HepG2 (cell line): ENCODE measurements around the gene POLR3GL. TPM values are rescaled to one million over a fixed set of nuclear protein-coding genes. Genes with fewer than 3 reads are reported as not detected.
A peak's percentile ranks its signal among the peaks of the same experiment; 100 is the strongest.

Experiments
- ATAC-seq: fragments of 200-7000 bp; cut with Tn5 transposase; 3 replicates; pipeline ENCODE4 v1.9.1; 2020; ENCODE audit warnings: mild to moderate bottlenecking, moderate library complexity
- BruUV-seq: library from RNA; stranded (reverse); fragments of 400-500 nt; replicated peaks from 2 replicates; lab custom pipeline; 2021; lab: Mats Ljungman, UMichigan
- CTCF ChIA-PET: fragments of 300-600 bp; formaldehyde crosslinking; extraction: SDS; loops from one replicate; lab custom pipeline; 2021; ENCODE audit warnings: low total read pairs, inconsistent platforms, low intra/inter-chr PET ratio; lab: Yijun Ruan, JAX
- POLR2A ChIA-PET: fragments of 350-600 bp; sonication (Branson Sonifier 250); formaldehyde crosslinking; loops from one replicate; lab custom pipeline; 2020; ENCODE audit warnings: antibody characterized with exemption, inconsistent platforms; lab: Yijun Ruan, JAX
- DNase-seq: peaks from one replicate; pipeline ENCODE4 v3.0.0-alpha.2; 2015; ENCODE audit warnings: low spot score
- FAIRE-seq: peaks from 3 replicates; lab custom pipeline; 2011; peaks lifted over from hg19 to GRCh38; lab: Jason Lieb, UNC
- H2AFZ ChIP-seq: one replicate; pipeline ENCODE4 v1.6.1; 2011; ENCODE audit warnings: low read length, inconsistent platforms
- H3K27ac ChIP-seq: fragments of 300-600 bp; 3 replicates; pipeline ENCODE4 v1.8.0; 2011; ENCODE audit warnings: mixed run types, mild to moderate bottlenecking, mixed read lengths, low read length, inconsistent platforms; ENCODE audit not compliant: insufficient read depth; ENCODE audit errors: extremely low read length
- H3K27me3 ChIP-seq, 2 experiments: fragments of 200-600 bp in 1 of 2; 2 replicates in 1 of 2; 3 replicates in 1 of 2; pipeline versions ENCODE4 v1.6.0 to v1.8.0; 2011; ENCODE audit warnings: low read length in 2 of 2, mild to moderate bottlenecking in 2 of 2, moderate library complexity in 2 of 2, inconsistent platforms in 1 of 2; ENCODE audit not compliant: insufficient read depth in 2 of 2, control insufficient read depth in 1 of 2
- H3K36me3 ChIP-seq, 2 experiments: fragments of 200-600 bp in 1 of 2; replicated peaks in 1 of 2; 2 replicates in 1 of 2; 3 replicates in 1 of 2; pipeline versions ENCODE4 v1.5.1 to v1.8.0; 2011; ENCODE audit warnings: low read length in 2 of 2, inconsistent platforms in 1 of 2; ENCODE audit not compliant: insufficient read depth in 2 of 2, control insufficient read depth in 1 of 2
- H3K4me1 ChIP-seq: 2 replicates; pipeline ENCODE4 v1.5.1; 2012; ENCODE audit warnings: low read length, inconsistent platforms; ENCODE audit not compliant: insufficient read depth
- H3K4me2 ChIP-seq: 2 replicates; pipeline ENCODE4 v1.6.0; 2011; ENCODE audit warnings: low read depth, low read length, inconsistent platforms
- H3K4me3 ChIP-seq, 3 experiments: fragments of 200-600 bp in 1 of 3; sonication (generic), shearing (Covaris generic) in 1 of 3; replicated peaks in 1 of 3; 2 replicates each; pipeline ENCODE4 v1.5.1; 2011 to 2016; ENCODE audit warnings: low read length in 3 of 3, inconsistent platforms in 2 of 3, low read depth in 2 of 3, mild to moderate bottlenecking in 2 of 3, control low read depth in 1 of 3, mixed read lengths in 1 of 3; ENCODE audit not compliant: insufficient read depth in 1 of 3
- H3K79me2 ChIP-seq: one replicate; pipeline ENCODE4 v1.6.1; 2011; ENCODE audit warnings: low read length, inconsistent platforms; ENCODE audit not compliant: insufficient read depth
- H3K9ac ChIP-seq: 2 replicates; pipeline ENCODE4 v1.6.0; 2011; ENCODE audit warnings: mild to moderate bottlenecking, low read depth, low read length, inconsistent platforms; ENCODE audit not compliant: insufficient read depth
- H3K9me3 ChIP-seq: 2 replicates; pipeline ENCODE4 v1.5.1; 2012; ENCODE audit warnings: mild to moderate bottlenecking, low read length
- H4K20me1 ChIP-seq: 2 replicates; pipeline ENCODE4 v1.6.0; 2011; ENCODE audit warnings: inconsistent platforms, mild to moderate bottlenecking, low read length, moderate library complexity; ENCODE audit not compliant: insufficient read depth
- CCDC6 ChIP-seq: sonication (generic); formaldehyde crosslinking; IDR thresholded peaks from 2 replicates; pipeline ENCODE4 v1.8.1; 2022; ENCODE audit warnings: mild to moderate bottlenecking, missing genetic modification reagents, moderate library complexity
- HOXA5 ChIP-seq: sonication (generic); formaldehyde crosslinking; IDR thresholded peaks from 2 replicates; pipeline ENCODE4 v1.4.0; 2020; ENCODE audit warnings: missing genetic modification reagents
- SALL1 ChIP-seq: sonication (generic); formaldehyde crosslinking; IDR thresholded peaks from 2 replicates; pipeline ENCODE4 v1.8.0; 2022; ENCODE audit warnings: mild to moderate bottlenecking, missing genetic modification reagents
- SRY ChIP-seq: sonication (generic); formaldehyde crosslinking; IDR thresholded peaks from 2 replicates; pipeline ENCODE4 v1.8.0; 2022; ENCODE audit warnings: mild to moderate bottlenecking, missing genetic modification reagents
- U2AF2 ChIP-seq: fragments of 200-400 bp; formaldehyde crosslinking; IDR thresholded peaks from 2 replicates; pipeline ENCODE4 v1.6.1; 2017; ENCODE audit warnings: low read depth, mild to moderate bottlenecking, low read length
- ZBTB7A ChIP-seq: sonication (generic); formaldehyde crosslinking; IDR thresholded peaks from 2 replicates; pipeline ENCODE4 v1.8.0; 2022; ENCODE audit warnings: mild to moderate bottlenecking, missing genetic modification reagents
- ZC3H4 ChIP-seq: sonication (generic); formaldehyde crosslinking; IDR thresholded peaks from 2 replicates; pipeline ENCODE4 v1.4.0; 2020; ENCODE audit warnings: missing genetic modification reagents, borderline replicate concordance
- WGBS: methylation state at CpG from one replicate; pipeline ENCODE4 v1.1.6; 2017; ENCODE audit warnings: low lambda C conversion rate; 5-methylcytosine and 5-hydroxymethylcytosine counted together
- in situ Hi-C: cut with HindIII; loops from 2 replicates; pipeline ENCODE4 v1.10.0; 2017; ENCODE audit warnings: low pct_unique_long_range_greater_than_20kb; ENCODE audit not compliant: extremely low pct_ligation_motif_present
- intact Hi-C: fragments of 100-400 bp; cut with micrococcal nuclease; formaldehyde crosslinking; loops from one replicate; pipeline ENCODE4 v1.10.0; 2022; ENCODE audit not compliant: unreplicated experiment
- polyA plus RNA-seq, 8 experiments: library from polyadenylated mRNA; depleted of rRNA in 3 of 8; stranded (reverse) in 7 of 8; unstranded in 1 of 8; fragments of >200 nt; fragmentation: Illumina TruSeq in 4 of 8; extraction: Trizol in 4 of 8; gene quantifications; 2 replicates each; pipeline versions ENCODE4 v1.2.1 to v1.2.3, GENCODE V29; 2011 to 2016; ENCODE audit warnings: low read depth in 4 of 8, missing spikeins in 1 of 8, mixed read lengths in 1 of 8; ENCODE audit not compliant: insufficient read depth in 1 of 8
- total RNA-seq, 5 experiments: library from RNA; depleted of rRNA; stranded (reverse); fragments of >200 nt; fragmentation: Illumina TruSeq; extraction: Trizol; gene quantifications; 2 replicates each; pipeline ENCODE4 v1.2.3, GENCODE V29; 2016; ENCODE audit warnings: low read depth in 1 of 5
- TF ChIP-seq, protein P1 (sequence below): IDR thresholded peaks from 2 replicates; pipeline ENCODE4 v1.6.1; 2016; ENCODE audit warnings: mild to moderate bottlenecking, missing biosample characterization, missing genetic modification reagents
- TF ChIP-seq, protein P2 (sequence below): sonication (generic); formaldehyde crosslinking; IDR thresholded peaks from 2 replicates; pipeline ENCODE4 v1.4.0; 2020; ENCODE audit warnings: missing genetic modification reagents
- TF ChIP-seq, protein P3 (sequence below): sonication (generic); formaldehyde crosslinking; IDR thresholded peaks from 2 replicates; pipeline ENCODE4 v1.4.0; 2020; ENCODE audit warnings: missing genetic modification reagents, mild to moderate bottlenecking, borderline replicate concordance
- TF ChIP-seq, protein P4 (sequence below): IDR thresholded peaks from 2 replicates; pipeline ENCODE4 v1.6.1; 2016

POLR3GL gene
- total and polyA plus RNA-seq, 2 of the 13 experiments (the other 11 are each of a cell fraction or from before 2014, with no cell fraction given), result 11.5 to 12.4 TPM

DNA sequence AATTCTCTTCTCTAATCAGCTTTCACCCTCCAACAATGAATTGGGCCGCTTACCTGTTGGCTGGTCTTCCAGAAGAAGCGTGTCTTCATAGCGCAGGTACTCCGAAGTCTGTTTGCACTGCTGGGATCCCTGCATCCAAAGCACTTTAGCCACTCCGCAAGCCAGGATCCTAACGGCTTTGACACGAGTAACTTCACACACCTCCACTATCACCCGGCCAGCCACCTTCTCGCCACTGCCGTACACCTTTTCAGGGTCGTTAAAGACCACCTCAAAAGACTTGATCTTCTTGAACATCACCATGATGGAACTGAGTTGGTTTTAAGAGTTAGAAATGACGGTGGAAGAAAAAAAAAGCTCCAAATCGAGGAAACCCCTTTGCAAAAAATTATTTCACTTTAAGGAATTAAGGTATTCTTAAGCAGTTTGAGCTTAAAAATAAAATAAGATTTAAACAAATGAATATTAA is 31.5 kb downstream of the POLR3GL start:
- H3K27me3 ChIP-seq, result no peaks in the 10 kb centered on the region; a peak in 1 of 5 replicates
- H3K4me3 ChIP-seq, result peak overlapping the region; percentile 68 to 98 (median 91)
- no TSS peak for BruUV-seq
- ATAC-seq, result 0 out of 3 replicates have a peak, but pooled peaks have one; percentile 9
- intact Hi-C loops, result no loop called here
- in situ Hi-C loops, result no loop called here
- peaks cover 72% of the 10 kb centered on the region for H3K4me1 ChIP-seq
- peak overlapping the region; percentile 94 for H3K27ac ChIP-seq
- under 1% methylated on average over 13 of the region's 13 CpGs for WGBS
- H4K20me1 ChIP-seq, result peaks cover 50% of the 10 kb centered on the region
- no peaks in the 10 kb centered on the region for H3K9me3 ChIP-seq
- peaks cover 33% of the 10 kb centered on the region for H3K79me2 ChIP-seq
- POLR2A ChIA-PET, result interaction anchor here (0.7 to 2.9 kb wide), 5 partner anchors 11 to 69 kb away, joined by 3 to 10 read pairs (median 3); partner anchors contain the start of genes ANKRD34A, LIX1L, POLR3GL and RBM8A
- no peak for DNase-seq
- peak overlapping the region; percentile 93 for H3K9ac ChIP-seq
- H2AFZ ChIP-seq, result no peak overlapping the region
- FAIRE-seq, result no peak
- peak overlapping the region; percentile 97 for H3K4me2 ChIP-seq
- peaks cover 2 to 22% of the 10 kb centered on the region in 2 experiments; a peak in 3 of 5 replicates for H3K36me3 ChIP-seq
- CTCF ChIA-PET, result interaction anchor here (0.8 kb wide), 1 partner anchor 104 kb away, joined by 4 read pairs; no protein-coding TSS in a partner anchor
- TF ChIP-seq ZBTB7A (CRISPR knock-in tag) (0 out of 2 replicates have a peak, but pooled peaks have one; percentile 31), ZC3H4 (CRISPR knock-in tag) (peak; percentile 85; the same call in 1 of the 2 replicates), HOXA5 (CRISPR knock-in tag) (no peak), SALL1 (CRISPR knock-in tag) (peak; percentile 33; the same call in 1 of the 2 replicates), CCDC6 (peak; percentile 14; the same call in 1 of the 2 replicates), SRY (CRISPR knock-in tag) (peak; percentile 63; the same call in 1 of the 2 replicates), U2AF2 (no peak)
- TF ChIP-seq, protein P1, sequence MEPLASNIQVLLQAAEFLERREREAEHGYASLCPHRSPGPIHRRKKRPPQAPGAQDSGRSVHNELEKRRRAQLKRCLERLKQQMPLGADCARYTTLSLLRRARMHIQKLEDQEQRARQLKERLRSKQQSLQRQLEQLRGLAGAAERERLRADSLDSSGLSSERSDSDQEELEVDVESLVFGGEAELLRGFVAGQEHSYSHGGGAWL (CRISPR knock-in tag), result no peak
- TF ChIP-seq, protein P2, sequence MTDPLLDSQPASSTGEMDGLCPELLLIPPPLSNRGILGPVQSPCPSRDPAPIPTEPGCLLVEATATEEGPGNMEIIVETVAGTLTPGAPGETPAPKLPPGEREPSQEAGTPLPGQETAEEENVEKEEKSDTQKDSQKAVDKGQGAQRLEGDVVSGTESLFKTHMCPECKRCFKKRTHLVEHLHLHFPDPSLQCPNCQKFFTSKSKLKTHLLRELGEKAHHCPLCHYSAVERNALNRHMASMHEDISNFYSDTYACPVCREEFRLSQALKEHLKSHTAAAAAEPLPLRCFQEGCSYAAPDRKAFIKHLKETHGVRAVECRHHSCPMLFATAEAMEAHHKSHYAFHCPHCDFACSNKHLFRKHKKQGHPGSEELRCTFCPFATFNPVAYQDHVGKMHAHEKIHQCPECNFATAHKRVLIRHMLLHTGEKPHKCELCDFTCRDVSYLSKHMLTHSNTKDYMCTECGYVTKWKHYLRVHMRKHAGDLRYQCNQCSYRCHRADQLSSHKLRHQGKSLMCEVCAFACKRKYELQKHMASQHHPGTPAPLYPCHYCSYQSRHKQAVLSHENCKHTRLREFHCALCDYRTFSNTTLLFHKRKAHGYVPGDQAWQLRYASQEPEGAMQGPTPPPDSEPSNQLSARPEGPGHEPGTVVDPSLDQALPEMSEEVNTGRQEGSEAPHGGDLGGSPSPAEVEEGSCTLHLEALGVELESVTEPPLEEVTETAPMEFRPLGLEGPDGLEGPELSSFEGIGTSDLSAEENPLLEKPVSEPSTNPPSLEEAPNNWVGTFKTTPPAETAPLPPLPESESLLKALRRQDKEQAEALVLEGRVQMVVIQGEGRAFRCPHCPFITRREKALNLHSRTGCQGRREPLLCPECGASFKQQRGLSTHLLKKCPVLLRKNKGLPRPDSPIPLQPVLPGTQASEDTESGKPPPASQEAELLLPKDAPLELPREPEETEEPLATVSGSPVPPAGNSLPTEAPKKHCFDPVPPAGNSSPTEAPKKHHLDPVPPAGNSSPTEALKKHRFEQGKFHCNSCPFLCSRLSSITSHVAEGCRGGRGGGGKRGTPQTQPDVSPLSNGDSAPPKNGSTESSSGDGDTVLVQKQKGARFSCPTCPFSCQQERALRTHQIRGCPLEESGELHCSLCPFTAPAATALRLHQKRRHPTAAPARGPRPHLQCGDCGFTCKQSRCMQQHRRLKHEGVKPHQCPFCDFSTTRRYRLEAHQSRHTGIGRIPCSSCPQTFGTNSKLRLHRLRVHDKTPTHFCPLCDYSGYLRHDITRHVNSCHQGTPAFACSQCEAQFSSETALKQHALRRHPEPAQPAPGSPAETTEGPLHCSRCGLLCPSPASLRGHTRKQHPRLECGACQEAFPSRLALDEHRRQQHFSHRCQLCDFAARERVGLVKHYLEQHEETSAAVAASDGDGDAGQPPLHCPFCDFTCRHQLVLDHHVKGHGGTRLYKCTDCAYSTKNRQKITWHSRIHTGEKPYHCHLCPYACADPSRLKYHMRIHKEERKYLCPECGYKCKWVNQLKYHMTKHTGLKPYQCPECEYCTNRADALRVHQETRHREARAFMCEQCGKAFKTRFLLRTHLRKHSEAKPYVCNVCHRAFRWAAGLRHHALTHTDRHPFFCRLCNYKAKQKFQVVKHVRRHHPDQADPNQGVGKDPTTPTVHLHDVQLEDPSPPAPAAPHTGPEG (CRISPR knock-in tag), result no peak
- TF ChIP-seq, protein P3, sequence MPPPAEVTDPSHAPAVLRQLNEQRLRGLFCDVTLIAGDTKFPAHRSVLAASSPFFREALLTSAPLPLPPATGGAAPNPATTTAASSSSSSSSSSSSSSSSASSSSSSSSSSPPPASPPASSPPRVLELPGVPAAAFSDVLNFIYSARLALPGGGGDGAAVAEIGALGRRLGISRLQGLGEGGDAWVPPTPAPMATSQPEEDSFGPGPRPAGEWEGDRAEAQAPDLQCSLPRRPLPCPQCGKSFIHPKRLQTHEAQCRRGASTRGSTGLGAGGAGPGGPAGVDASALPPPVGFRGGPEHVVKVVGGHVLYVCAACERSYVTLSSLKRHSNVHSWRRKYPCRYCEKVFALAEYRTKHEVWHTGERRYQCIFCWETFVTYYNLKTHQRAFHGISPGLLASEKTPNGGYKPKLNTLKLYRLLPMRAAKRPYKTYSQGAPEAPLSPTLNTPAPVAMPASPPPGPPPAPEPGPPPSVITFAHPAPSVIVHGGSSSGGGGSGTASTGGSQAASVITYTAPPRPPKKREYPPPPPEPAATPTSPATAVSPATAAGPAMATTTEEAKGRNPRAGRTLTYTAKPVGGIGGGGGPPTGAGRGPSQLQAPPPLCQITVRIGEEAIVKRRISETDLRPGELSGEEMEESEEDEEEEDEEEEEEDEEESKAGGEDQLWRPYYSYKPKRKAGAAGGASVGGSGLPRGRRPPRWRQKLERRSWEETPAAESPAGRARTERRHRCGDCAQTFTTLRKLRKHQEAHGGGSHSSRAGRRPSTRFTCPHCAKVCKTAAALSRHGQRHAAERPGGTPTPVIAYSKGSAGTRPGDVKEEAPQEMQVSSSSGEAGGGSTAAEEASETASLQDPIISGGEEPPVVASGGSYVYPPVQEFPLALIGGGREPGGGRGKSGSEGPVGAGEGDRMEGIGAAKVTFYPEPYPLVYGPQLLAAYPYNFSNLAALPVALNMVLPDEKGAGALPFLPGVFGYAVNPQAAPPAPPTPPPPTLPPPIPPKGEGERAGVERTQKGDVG, result no peak
- TF ChIP-seq, protein P4, sequence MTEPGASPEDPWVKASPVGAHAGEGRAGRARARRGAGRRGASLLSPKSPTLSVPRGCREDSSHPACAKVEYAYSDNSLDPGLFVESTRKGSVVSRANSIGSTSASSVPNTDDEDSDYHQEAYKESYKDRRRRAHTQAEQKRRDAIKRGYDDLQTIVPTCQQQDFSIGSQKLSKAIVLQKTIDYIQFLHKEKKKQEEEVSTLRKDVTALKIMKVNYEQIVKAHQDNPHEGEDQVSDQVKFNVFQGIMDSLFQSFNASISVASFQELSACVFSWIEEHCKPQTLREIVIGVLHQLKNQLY (CRISPR knock-in tag), result no peak
